Astrocyte (in vitro differentiated cells and primary cell): ENCODE measurements around the gene F2R. TPM values are rescaled to one million over a fixed set of nuclear protein-coding genes. Genes with fewer than 3 reads are reported as not detected.

Experiments
- DNase-seq: peaks from one replicate; pipeline ENCODE4 v3.0.0-alpha.2; 2010; ENCODE audit warnings: low read depth
- FAIRE-seq: peaks from 2 replicates; lab custom pipeline; 2011; peaks lifted over from hg19 to GRCh38; lab: Jason Lieb, UNC
- H2AFZ ChIP-seq: 2 replicates; pipeline ENCODE4 v1.6.0; 2012; ENCODE audit warnings: low read depth, low read length, inconsistent platforms
- H3K27ac ChIP-seq: 2 replicates; pipeline ENCODE4 v1.5.1; 2011; ENCODE audit warnings: low read depth, low read length, inconsistent platforms
- H3K27me3 ChIP-seq: 2 replicates; pipeline ENCODE4 v1.6.0; 2011; ENCODE audit warnings: low read length, inconsistent platforms; ENCODE audit not compliant: insufficient read depth
- H3K36me3 ChIP-seq: 2 replicates; pipeline ENCODE4 v1.5.1; 2011; ENCODE audit warnings: low read length, inconsistent platforms; ENCODE audit not compliant: insufficient read depth
- H3K4me1 ChIP-seq: 2 replicates; pipeline ENCODE4 v1.5.1; 2011; ENCODE audit warnings: low read length, inconsistent platforms; ENCODE audit not compliant: insufficient read depth
- H3K4me2 ChIP-seq: 2 replicates; pipeline ENCODE4 v1.6.0; 2012; ENCODE audit warnings: low read length, inconsistent platforms
- H3K4me3 ChIP-seq: 2 replicates; pipeline ENCODE4 v1.5.1; 2011; ENCODE audit warnings: low read depth, mild to moderate bottlenecking, low read length, inconsistent platforms; ENCODE audit not compliant: insufficient read depth
- H3K79me2 ChIP-seq: 2 replicates; pipeline ENCODE4 v1.6.0; 2012; ENCODE audit warnings: mild to moderate bottlenecking, low read length, inconsistent platforms; ENCODE audit not compliant: insufficient read depth
- H3K9ac ChIP-seq: 2 replicates; pipeline ENCODE4 v1.6.0; 2012; ENCODE audit warnings: mild to moderate bottlenecking, low read length, inconsistent platforms
- H3K9me3 ChIP-seq: 2 replicates; pipeline ENCODE4 v1.5.1; 2012; ENCODE audit warnings: low read depth, mild to moderate bottlenecking, low read length, inconsistent platforms; ENCODE audit not compliant: insufficient read depth
- H4K20me1 ChIP-seq: 2 replicates; pipeline ENCODE4 v1.6.0; 2012; ENCODE audit warnings: low read length, inconsistent platforms; ENCODE audit not compliant: insufficient read depth
- H3K27ac Mint-ChIP-seq: one replicate; pipeline ENCODE4 v1.8.0; 2021; ENCODE audit warnings: mild to moderate bottlenecking, mixed read lengths; ENCODE audit not compliant: unreplicated experiment
- H3K27me3 Mint-ChIP-seq: one replicate; pipeline ENCODE4 v1.8.0; 2021; ENCODE audit warnings: low read depth, mixed read lengths; ENCODE audit not compliant: unreplicated experiment
- H3K36me3 Mint-ChIP-seq: one replicate; pipeline ENCODE4 v1.8.0; 2021; ENCODE audit warnings: low read depth, mixed read lengths; ENCODE audit not compliant: unreplicated experiment
- H3K4me1 Mint-ChIP-seq: one replicate; pipeline ENCODE4 v1.8.0; 2021; ENCODE audit warnings: low read depth, mixed read lengths; ENCODE audit not compliant: unreplicated experiment
- H3K4me3 Mint-ChIP-seq: one replicate; pipeline ENCODE4 v1.8.0; 2021; ENCODE audit warnings: mild to moderate bottlenecking, moderate library complexity, mixed read lengths; ENCODE audit not compliant: unreplicated experiment
- H3K9me3 Mint-ChIP-seq: one replicate; pipeline ENCODE4 v1.8.0; 2021; ENCODE audit warnings: mild to moderate bottlenecking, mixed read lengths; ENCODE audit not compliant: unreplicated experiment
- EZH2 ChIP-seq: IDR thresholded peaks from 2 replicates; pipeline ENCODE4 v1.6.1; 2012; ENCODE audit warnings: mild to moderate bottlenecking, low read length, inconsistent platforms; ENCODE audit not compliant: insufficient read depth
- total RNA-seq: library from RNA; stranded (reverse); gene quantifications from 2 replicates; pipeline ENCODE4 v1.2.1, GENCODE V29; 2021
- TF ChIP-seq, protein P1 (sequence below): IDR thresholded peaks from 2 replicates; pipeline ENCODE4 v1.5.1; 2011; ENCODE audit warnings: low read depth, mild to moderate bottlenecking, inconsistent platforms, low read length, moderate library complexity; ENCODE audit not compliant: insufficient read depth

F2R gene
- total RNA-seq, 1 donor from 2014 or later, result 285 TPM

DNA sequence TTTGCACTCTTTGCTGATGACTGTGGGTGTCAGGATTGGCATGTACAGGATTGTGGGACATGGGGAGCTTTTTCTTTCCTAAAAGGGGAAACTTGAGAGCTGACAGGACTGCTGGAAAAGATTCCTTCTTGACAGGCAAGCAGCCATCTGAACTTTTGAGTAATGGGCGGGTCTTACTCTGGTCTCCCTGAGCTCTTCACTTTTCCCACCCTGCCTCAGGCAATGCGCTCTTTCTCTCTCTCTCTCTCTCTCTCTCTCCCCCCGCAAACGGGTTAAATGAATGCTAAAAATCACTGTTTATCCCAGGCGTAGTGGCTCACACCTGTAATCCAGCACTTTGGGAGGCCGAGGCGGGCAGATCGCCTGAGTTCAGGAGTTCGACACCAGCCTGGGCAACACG, 65.8 kb downstream of the F2R start:
- H3K4me1 Mint-ChIP-seq, result peaks cover 22% of the 10 kb centered on the region
- no peak for FAIRE-seq
- no peaks in the 10 kb centered on the region for H3K9me3 Mint-ChIP-seq
- Histone ChIP-seq H3K27me3 (no peaks in the 10 kb centered on the region), H4K20me1 (no peaks in the 10 kb centered on the region), H3K79me2 (no peaks in the 10 kb centered on the region), H3K9me3 (no peaks in the 10 kb centered on the region), H3K9ac (no peak overlapping the region), H3K4me1 (peaks cover 8% of the 10 kb centered on the region), H3K27ac (no peak overlapping the region), H3K36me3 (no peaks in the 10 kb centered on the region), H3K4me3 (no peak overlapping the region), H3K4me2 (no peak overlapping the region), H2AFZ (no peak overlapping the region)
- no peaks in the 10 kb centered on the region for H3K36me3 Mint-ChIP-seq
- H3K4me3 Mint-ChIP-seq, result no peak overlapping the region
- no peak overlapping the region for H3K27ac Mint-ChIP-seq
- no peak for DNase-seq
- no peak for TF ChIP-seq EZH2
- TF ChIP-seq, protein P1, sequence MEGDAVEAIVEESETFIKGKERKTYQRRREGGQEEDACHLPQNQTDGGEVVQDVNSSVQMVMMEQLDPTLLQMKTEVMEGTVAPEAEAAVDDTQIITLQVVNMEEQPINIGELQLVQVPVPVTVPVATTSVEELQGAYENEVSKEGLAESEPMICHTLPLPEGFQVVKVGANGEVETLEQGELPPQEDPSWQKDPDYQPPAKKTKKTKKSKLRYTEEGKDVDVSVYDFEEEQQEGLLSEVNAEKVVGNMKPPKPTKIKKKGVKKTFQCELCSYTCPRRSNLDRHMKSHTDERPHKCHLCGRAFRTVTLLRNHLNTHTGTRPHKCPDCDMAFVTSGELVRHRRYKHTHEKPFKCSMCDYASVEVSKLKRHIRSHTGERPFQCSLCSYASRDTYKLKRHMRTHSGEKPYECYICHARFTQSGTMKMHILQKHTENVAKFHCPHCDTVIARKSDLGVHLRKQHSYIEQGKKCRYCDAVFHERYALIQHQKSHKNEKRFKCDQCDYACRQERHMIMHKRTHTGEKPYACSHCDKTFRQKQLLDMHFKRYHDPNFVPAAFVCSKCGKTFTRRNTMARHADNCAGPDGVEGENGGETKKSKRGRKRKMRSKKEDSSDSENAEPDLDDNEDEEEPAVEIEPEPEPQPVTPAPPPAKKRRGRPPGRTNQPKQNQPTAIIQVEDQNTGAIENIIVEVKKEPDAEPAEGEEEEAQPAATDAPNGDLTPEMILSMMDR, result no peak
- no peaks in the 10 kb centered on the region for H3K27me3 Mint-ChIP-seq

DNA sequence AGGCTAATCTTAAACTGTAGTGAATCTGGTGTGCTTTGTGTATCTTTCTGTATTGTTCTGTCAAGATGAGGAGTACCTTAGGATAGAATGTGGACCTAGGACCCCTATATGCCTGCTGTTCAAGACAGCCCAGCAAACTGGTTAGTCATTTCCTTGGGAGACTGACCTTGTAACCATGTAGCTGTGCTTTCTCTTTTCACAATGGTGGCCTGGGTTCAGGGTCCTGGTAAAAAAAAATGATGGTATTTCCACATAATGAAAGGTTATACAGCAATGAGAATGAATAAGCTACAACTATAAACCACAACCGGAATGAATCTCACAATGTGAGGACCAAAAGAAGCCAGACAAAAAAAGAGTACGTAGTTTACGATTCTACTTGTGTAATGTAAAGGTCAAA, 66.5 kb downstream of the F2R start:
- Histone ChIP-seq H3K36me3 (no peaks in the 10 kb centered on the region), H3K4me1 (peaks cover 14% of the 10 kb centered on the region), H3K4me3 (no peak overlapping the region), H3K79me2 (no peaks in the 10 kb centered on the region), H3K9me3 (no peaks in the 10 kb centered on the region), H3K4me2 (peak overlapping the region; percentile 5), H3K9ac (no peak overlapping the region), H3K27ac (peak overlapping the region; percentile 22), H4K20me1 (no peaks in the 10 kb centered on the region), H2AFZ (no peak overlapping the region), H3K27me3 (no peaks in the 10 kb centered on the region)
- Mint-ChIP-seq H3K36me3 (no peaks in the 10 kb centered on the region), H3K27me3 (no peaks in the 10 kb centered on the region), H3K27ac (no peak overlapping the region), H3K4me1 (peaks cover 28% of the 10 kb centered on the region), H3K9me3 (no peaks in the 10 kb centered on the region), H3K4me3 (no peak overlapping the region)
- no peak for FAIRE-seq
- TF ChIP-seq, protein P1, result no peak
- DNase-seq, result peak; percentile 35

Other genes with a start within 250 kb of the F2R start
- gene F2RL2, start 92.7 kb upstream of the F2R start, total RNA-seq, result 23.4 and 26.0 TPM in 2 replicates
- gene F2RL1, start 102.9 kb downstream of the F2R start, total RNA-seq, result 140 and 164 TPM in 2 replicates
- not detected in 2 replicates for gene S100Z, start 133.9 kb downstream of the F2R start, total RNA-seq
- gene CRHBP, start 236.9 kb downstream of the F2R start, total RNA-seq, result 2.5 and 4.7 TPM in 2 replicates